GM18858 (cell line): ENCODE measurements around the gene IL17REL.

Source experiments
- ATAC-seq: cut with Tn5 transposase; IDR thresholded peaks from one replicate; pipeline ENCODE4 v1.9.1; 2021; ENCODE audit not compliant: unreplicated experiment

The IL17REL gene

GRCh38 chr22:50046481-50047245, 34.1 kb upstream of the IL17REL start:
- no peak for ATAC-seq

GRCh38 chr22:50046019-50046415, 33.5 kb upstream of the IL17REL start:
- ATAC-seq = no peak

- ATAC-seq = no peak
These were observed 32.9 kb upstream of the IL17REL start for GRCh38 chr22:50045211-50046018.

- no peak for ATAC-seq
These were observed 32.0 kb upstream of the IL17REL start for GRCh38 chr22:50044485-50045118.

- no peak for ATAC-seq
These were observed 28.9 kb upstream of the IL17REL start for GRCh38 chr22:50041361-50042065.

GRCh38 chr22:50040717-50041116, 28.2 kb upstream of the IL17REL start:
- no peak for ATAC-seq

- no peak for ATAC-seq
These were observed 27.3 kb upstream of the IL17REL start for GRCh38 chr22:50039669-50040443.

- ATAC-seq = no peak
These were observed 23.6 kb upstream of the IL17REL start for GRCh38 chr22:50035976-50036724.

- no peak for ATAC-seq
These were observed 22.7 kb upstream of the IL17REL start for GRCh38 chr22:50035131-50035881.

GRCh38 chr22:50034126-50035081, 21.8 kb upstream of the IL17REL start:
- ATAC-seq = no peak

GRCh38 chr22:50032941-50033601, 20.5 kb upstream of the IL17REL start:
- no peak for ATAC-seq

- ATAC-seq = no peak
These were observed 19.7 kb upstream of the IL17REL start for GRCh38 chr22:50032109-50032871.

GRCh38 chr22:50031189-50032091, 18.9 kb upstream of the IL17REL start:
- no peak for ATAC-seq

GRCh38 chr22:50030297-50031188, 18.0 kb upstream of the IL17REL start:
- no peak for ATAC-seq
